Keratinocyte (primary cell): ENCODE data around the gene TMEM45A.

Experiments used
- CTCF ChIP-seq, 3 experiments: IDR thresholded peaks in 1 of 3; conservative IDR thresholded peaks in 1 of 3; optimal IDR thresholded peaks in 1 of 3; 2 replicates in 2 of 3; 3 replicates in 1 of 3; pipeline versions ENCODE3 to v1.5.1; 2011; ENCODE audit warnings: low read length in 3 of 3, mild to moderate bottlenecking in 3 of 3, moderate library complexity in 2 of 3, control low read depth in 1 of 3, inconsistent platforms in 1 of 3; ENCODE audit not compliant: insufficient read depth in 2 of 3; ENCODE audit errors: extremely low read depth in 1 of 3
- EZH2 ChIP-seq: IDR thresholded peaks from one replicate; pipeline ENCODE4 v1.6.1; 2012; ENCODE audit warnings: inconsistent platforms, mild to moderate bottlenecking, low read length, moderate library complexity

DNA sequence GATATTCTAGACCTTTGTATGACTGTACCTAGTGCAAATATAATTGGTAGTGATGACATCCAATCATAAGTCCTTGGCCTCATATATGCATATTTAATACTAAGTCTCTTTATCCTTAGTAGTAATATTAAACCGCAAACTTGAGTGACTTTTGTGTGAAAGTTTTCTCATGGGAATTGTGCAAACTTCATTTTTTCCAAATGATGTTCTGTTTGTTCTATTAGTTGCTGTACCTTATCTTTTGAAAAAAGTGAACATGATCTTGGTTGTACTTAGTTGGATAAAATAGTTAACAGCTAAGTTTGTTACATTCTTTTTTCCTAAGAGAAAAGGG, 43.2 kb downstream of the TMEM45A start:
- TF ChIP-seq CTCF (optimal IDR thresholded peaks at IDR 0.05 in 1 of 3, IDR thresholded peaks at IDR 0.05 in 1 of 3, conservative IDR thresholded peaks at IDR 0.05 in 1 of 3; ENCODE audit: extremely low read depth in 1 of 3, insufficient read depth in 2 of 3, low read length in 3 of 3), result no peak
- TF ChIP-seq EZH2, result no peak
